SKM-1 (cell line): ENCODE data around the gene SYCE3.

ENCODE experiments used
- DNase-seq: peaks from one replicate; lab custom pipeline; 2025; ENCODE audit not compliant: unreplicated experiment; lab: John Stamatoyannopoulos, UW

The SYCE3 gene

DNA sequence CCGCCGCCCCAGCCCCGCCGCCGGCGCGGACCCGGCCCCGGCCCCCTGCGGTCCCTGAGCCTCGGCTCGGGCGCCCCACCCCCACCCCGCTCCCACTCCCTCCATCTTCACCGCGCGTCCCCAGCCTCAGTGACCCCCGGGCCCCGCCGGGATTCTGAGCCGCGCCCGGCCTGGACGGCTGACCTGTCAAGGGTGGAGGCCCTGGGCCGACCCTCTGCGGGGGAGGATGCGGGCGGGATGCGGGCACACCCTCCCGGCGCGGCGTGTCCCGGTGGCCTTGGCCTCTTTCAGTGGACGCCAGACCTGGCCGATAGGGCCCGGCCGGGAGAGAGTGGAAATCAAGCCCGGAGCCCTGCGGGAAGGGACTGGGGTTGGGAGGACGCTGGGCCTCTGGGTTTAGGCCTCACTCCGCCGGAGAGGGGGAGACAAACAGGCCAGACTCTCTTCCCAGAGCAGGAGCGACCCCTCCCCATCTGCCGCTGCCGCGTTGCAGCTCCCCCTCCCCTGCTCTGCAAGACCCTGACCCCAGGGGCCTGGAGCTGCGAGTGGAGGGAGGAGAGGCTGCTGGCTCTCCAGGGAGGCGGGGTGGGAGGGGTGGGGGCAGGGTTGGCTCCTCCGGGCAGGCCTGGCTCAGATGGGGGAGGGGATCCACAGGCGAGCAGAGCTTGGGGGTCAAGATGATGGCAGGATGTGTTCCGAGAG lies 38.4 kb upstream of the SYCE3 start:
- DNase-seq = no peak

DNA sequence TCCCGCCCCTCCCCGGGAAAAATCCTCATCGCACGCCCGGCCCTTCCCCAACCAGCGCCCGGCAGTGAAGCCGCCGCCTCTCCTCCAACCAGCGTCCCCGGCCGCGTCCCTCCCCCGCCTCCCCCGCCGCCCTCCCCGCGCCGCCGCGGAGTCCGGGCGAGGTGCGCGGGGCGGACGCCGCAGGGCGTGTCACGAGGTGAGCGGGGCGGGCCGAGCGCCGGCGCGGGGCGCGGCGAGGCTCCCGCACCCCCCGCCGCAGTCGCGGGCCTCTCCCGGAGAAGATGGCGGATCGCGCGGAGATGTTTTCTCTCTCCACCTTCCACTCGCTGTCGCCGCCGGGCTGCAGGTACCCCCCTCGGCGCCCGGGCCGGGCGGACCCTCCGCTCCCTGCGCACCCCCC lies 37.8 kb upstream of the SYCE3 start, which contains the start of gene MAPK8IP2:
TSS of gene MAPK8IP2 (plus strand) at position 256 of the 400 bp plus-strand sequence. CDS start at position 282, 26 bp downstream.
- no peak for DNase-seq

DNA sequence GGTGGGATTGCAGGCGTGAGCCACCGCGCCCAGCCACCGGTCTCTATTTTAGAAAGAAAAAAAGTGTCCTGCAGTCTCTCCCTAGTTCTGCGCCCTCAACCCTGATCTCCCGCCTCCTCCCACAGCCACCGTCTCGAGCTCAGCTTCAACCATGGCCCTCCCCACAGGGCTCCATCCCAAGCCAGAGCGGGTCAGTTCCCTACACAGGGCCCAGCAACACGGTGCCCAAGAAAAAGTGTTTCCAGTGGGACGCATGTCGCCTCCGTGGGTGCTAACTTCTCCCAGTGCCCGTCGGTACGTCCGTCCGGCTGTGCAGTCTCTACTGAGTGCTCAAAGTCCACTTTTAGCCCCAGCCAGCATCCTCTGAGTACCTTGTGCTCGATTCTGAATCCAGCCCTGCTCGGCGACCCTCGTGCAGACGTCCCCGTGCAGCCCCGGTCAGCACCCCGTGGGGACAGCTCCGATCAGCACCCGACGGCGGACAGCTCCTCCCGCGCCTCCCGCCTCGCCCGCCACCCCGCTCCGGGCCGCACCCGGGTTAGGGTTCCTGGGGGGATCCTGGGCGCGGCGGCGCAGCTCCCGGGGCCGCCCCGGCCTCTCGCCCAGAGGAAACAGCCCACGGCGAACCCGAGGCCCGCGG lies 37.2 kb upstream of the SYCE3 start:
- no peak for DNase-seq

DNA sequence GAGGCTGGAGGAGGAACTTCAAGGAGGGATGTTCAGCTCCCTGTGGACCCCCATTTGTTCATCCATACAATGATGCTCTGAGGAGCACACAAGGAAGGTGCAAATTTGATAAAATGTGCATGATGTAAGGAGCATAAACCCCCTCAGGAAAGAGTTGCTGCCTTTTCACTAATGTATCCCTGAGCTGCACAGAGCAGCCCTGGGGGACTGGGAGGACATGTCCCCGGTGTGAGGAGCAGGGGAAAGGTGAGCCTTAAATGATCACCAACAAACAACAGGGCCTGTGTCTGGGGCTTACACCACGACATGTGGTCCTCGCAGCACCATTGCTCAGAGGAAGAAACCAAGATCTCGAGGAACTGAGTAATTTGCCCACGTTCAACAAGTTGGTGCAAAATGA lies 34.4 kb upstream of the SYCE3 start:
- no peak for DNase-seq

DNA sequence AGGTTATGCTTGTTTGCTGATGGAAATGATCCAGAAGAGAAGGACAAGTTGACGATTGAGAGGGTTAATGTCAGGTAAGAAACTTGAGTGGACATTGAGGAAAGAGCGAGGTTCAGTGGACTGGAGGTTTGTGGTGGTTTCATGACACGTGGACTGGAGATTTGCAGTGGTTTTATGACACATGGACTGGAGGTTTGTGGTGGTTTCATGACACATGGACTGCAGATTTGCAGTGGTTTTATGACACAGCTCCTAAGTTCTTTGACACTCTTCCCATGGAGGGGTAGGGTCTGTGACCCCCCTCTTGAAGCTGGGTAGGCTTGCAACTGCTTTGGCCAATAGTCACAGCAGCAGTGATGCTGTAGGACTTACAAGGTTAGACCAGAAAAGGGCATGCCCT lies 32.5 kb upstream of the SYCE3 start:
- no peak for DNase-seq

DNA sequence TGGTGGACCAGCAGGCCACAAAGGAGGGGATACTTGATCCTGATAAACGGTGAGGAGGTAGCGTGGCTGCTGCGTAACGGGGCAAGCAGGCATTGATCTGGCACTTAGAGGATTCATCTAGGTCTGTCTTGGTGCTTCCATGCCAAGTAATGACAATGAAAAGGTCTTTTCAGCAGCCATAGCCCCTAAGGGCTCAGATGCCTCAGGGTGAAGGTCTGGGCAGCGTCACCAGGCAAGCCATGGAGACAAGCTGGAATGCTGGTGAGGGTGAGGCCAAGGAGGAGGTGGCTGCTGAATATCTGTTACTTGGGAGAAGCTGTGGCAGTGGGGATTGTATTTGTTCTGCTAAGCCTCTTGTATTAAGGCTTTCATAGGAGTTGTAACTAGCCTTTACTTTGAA lies 24.7 kb upstream of the SYCE3 start:
- no peak for DNase-seq

DNA sequence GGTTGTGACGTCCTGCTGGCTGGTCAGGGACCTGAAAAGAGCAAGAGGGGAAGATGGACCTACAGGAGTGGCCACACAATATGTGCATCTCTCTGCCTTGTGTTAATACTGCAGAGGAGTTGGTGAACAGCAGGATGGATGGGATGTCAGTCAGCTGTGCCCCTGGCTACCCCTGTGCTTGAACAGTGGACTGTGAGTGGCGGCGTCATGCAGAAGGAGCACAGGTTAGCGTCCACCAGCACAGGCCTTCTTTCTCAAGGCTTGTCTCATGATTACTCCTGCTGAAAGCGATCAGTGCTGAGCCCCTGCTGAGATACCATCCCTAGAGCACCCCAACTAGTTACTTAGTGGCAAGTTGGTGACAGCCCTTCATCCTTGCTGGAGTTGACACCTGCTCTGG lies 23.7 kb upstream of the SYCE3 start:
- DNase-seq = no peak

DNA sequence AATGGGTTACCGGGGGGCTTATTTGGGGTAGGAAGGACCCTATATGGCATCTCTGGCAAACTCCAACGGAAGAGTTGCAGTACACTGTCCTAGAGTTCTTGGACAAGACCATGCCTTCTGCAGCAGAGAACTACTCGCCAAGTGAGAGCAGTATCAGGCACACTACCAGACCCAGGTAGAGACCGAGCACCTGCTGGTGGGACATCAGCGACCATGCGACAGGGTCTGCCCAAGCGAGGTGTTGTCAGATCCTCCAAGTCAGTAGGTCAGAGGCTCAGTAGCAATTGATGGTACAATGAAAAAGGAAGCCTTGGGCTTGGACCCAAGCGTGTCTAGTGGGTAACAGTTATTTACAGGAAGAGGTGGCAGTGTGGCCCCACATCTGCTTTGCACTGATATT lies 23.1 kb upstream of the SYCE3 start:
- no peak for DNase-seq

DNA sequence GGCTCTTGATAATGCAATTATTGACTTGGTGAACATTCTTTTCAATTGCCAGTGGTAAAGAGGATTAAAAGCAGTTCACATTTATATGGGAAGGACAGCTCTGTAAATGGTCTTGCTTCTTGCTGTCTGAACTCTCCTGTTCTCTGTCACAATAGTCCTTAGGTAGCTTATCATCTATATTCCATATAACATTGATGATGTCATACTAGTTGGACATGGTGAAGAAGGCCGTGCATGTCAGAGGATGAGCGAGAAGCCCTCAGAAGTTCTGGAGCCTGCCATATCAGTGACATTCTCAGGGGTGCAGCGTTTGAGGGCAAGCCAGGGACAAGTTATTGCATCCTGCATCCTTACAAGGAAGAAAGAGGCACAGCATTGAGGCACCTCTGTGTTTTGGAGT lies 22.5 kb upstream of the SYCE3 start:
- no peak for DNase-seq

DNA sequence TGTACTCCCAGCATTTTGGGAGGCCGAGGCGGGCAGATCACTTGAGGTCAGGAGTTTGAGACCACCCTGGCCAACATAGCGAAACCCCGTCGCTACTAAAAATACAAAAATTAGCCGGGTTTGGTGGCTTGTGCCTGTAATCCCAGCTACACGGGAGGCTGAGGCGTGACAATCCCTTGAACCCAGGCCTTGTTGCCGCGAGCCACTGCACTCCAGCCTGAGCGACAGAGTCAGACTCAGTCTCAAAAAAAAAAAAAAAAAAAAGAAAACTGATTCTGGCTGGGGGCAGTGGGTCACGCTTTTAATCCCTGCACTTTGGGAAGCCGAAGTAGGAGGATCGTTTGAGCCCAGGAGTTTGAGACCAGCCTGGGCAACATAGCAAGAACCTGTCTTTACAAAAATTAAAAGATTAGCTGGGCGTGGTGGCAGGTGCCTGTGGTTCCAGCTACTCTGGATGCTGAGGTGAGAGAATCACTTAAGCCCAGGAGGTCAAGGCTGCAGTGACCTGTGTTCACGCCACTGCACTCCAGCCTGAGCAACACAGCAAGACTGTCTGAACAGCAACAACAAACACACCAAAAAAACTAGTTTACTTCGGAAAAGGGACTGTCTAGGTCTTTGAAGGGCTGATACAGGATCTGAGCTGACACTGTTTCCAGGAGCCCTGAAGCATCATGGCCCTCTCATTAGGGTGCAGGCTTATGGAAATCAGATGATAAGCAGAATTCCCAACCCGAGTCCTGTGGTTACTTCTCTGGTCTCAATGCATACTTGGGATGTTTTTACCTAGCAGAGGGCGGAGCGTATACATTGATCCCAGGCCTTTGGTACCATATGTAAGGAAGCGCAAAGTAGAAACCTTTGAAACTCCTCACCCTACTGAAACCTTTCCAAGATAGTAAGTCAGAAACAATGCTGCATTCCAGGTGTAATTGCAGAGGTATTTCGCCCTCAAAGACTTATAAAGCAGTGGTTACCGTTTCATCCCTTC lies 21.7 kb upstream of the SYCE3 start:
- no peak for DNase-seq

DNA sequence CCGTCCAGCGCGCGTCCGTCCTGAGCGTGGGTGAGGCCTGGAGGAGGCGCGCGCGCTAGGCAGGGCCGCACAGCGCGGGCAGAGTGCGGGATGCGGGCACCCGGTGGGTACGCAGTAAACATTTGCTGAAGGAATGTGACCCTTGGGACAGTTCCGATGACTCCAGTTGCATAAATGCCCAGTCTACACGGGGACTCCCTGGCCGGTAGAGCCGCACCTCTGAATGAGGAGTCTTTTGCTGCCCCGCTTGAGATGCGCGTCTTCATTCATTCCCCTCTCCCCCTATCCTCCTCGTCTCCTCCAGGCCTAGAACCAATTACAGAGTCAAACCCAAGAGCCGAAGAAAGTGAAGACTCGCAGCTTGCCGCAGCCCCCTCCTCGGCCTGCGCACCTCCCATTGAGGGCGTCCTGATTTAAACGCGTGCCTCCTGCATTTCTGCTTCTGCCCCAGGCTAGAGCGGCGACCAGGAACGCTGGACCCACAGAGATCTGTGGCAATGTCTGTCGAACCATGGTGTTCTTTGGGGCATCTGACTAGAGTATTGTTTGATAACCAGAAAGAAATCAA lies 20.7 kb upstream of the SYCE3 start:
- no peak for DNase-seq

DNA sequence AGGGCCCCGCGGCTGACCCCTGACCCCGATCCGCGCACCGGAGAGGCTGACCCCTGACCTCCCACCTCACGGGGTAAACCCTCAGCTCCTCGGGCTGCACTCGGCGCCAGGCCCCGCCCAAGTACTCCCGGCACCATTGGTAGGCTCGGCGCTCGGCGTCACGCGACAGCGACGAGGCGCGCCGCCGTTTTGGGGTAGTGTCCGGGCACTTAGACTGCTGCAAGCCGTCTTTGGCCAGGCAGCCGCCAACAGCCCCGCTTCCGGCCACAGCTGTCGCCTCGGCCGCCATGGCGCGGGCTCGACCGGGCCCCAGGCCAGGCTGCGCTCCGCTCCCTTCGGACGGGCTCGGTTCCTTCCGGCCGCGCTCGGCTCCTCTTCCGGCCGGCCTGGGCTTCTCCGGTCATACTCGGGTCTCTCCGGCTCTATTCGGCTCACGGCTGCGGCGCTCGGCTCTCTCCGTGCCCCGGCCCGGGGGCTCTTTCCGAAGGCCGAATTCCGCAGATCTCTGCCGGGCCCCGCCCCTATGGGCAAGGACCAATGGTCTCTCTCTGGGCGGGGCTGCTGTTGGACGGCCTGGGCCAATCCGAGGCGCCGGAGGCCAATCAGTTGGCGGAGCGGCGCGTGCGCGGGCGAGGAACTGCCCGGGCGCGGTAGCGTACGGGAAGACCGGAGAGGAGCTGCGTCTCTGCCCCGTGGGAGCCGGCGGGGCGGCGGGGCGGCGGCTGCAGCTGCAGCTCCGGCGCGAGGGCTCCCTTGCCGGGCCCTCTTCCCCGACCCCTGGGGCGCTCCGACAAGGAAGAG lies 20.0 kb upstream of the SYCE3 start, which contains the start of gene CHKB:
TSS of gene CHKB (minus strand) at position 357 of the 801 bp plus-strand sequence. CDS start at position 289, 68 bp downstream.
- peak; percentile 96 for DNase-seq

DNA sequence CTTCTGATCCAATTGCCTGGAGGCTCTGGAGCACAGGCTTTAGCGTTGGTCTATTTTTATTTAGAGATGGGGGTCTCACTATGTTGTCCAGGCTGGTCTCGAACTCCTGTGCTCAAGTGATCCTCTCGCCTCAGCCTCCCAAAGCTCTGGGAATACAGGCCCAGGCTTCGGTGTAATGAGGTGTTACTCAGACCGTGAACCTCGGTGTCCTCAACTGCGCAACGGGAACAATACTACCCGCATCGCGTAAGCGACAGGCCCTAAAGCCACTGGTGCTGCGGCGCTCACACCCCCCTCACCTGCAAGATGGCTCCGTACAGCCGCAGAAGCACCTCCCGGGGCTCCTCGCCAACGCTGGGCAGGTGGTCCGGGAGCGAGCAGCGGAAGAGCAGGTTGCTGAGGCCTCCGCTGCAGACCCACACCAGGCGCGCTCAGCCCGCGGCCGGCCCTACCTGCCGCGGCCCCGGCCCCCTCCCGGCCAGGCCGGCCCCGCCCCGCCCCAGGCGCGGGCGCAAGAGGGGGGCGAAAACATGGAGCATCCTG lies 19.3 kb upstream of the SYCE3 start:
- DNase-seq = no peak

DNA sequence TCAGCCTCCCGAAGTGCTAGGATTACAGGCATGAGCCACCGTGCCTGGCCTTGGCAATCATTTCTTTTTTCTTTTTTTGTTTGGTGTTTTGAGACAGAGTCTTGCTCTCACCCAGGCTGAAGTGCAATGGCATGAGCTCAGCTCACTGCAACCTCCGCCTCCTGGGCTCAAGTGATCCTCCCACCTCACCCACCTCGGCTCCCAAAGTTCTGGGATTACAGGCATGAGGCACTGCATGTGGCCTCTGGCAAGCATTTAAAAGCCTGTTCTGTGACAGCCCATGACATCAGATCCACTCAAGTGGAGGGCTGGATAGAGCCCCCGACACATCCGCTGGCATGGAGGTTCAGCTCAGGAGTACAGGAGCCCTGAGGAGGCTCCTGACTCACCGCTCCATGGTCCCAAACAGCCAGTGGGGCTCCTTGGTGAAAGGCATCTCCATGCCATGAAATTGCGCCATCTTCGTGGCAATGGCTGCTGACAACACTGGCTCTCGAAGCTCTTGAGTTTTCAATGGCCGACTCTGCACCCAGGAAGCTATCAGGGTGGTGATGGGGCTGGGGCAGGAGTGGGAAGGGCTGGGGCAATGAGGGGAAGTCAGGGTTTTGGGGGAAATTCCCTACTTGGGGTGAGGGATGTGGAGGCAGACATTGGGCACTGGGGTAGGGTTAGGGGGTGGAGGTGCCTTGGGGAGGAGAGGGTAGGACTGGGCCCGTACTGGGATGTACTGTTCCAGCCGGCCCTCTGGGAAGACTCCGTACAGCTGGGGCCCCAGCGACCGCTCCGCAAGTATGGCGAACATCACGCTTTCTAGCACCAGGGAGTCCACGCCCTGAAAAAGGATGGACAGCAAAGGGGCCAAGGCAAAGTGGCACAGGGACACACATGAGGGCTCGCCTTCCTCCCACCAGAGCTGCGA lies 18.6 kb upstream of the SYCE3 start:
- DNase-seq = no peak

DNA sequence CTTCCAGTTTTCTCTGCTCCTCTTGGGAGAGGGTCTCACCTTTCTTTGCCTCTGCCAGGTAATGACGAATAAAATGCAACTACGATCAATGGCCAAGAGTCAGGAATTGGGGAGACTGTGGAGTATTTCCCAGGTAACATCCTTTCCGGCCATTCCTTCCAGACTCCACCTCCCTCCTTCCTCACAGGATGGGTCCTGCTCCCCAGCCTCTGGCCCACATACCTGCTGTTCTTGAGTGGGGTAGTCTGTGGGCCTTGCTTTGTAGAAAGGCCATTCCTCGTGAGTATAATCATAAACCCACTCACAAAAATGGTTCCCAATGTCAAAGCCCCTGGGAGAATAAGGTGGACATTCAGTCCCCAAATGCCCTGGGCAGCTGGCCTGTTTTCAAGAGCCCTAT lies 17.0 kb upstream of the SYCE3 start:
- no peak for DNase-seq

DNA sequence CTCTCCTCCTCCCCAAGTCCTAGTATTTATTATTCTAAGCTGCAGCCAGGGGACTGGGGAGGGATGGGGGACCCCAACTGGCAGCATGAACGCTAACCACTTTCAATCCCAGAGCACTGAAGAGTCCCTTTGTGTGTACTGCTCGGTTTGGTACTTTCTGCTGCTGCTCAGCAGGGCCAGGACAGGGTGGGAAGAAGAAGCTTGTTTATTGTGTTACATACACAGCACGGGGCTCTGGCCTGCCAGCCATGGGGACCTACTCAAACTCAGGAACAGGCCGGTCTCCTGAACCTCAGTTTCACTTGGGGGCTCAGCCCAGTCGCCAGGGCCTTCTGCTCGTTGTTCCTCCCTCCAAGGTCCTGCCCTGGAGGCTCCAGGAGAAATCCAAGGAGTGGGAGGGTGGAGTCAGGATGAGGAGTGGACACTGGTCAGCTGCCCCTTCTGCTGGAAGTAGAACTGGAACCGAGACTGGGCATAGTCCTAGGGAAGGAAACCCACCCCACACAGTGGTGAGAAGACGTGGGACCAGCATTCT lies 16.1 kb upstream of the SYCE3 start:
- no peak for DNase-seq

DNA sequence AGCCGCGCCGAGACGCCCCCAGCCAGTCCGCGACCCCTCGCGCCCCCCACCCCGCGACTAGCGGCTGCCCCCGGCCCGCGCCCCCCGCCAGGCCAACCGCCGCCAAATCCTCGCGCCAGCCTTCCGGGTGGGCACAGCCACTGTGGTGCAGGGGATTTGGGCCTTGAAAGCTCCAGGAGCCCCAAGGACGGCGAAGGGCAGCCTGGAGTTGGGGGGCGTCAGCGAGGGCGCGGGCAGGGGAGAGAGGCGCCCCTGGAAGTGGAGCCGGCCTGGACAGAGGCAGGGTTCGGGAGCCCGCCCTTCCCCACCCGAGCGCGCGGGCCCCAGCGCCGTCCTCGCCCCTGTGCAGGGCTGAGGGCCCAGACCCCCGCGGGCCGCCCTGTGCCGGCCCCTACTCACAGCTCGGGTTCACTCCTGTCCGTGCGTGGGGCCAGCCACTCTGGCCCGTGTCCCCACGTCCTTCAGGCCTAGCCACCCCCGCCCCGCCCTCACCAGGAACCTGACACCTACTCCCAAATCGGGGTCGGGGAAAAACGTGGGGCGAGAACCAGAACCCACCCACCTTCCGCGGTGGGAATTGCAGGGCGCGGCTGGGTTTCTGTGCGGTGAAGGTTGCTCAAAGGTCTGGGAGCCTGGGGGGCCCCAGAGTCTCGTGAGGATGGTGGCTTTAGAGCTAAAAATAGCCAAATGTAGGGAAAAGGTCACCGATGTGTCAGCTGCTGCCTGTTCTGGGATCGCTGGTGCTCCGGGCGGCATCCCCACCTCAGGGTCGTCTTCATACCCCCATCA lies 15.5 kb upstream of the SYCE3 start, which contains the start of gene CPT1B:
TSS of gene CPT1B (minus strand) at position 441 of the 789 bp plus-strand sequence. CDS start 512 bp downstream, outside the sequence.
- no peak for DNase-seq

DNA sequence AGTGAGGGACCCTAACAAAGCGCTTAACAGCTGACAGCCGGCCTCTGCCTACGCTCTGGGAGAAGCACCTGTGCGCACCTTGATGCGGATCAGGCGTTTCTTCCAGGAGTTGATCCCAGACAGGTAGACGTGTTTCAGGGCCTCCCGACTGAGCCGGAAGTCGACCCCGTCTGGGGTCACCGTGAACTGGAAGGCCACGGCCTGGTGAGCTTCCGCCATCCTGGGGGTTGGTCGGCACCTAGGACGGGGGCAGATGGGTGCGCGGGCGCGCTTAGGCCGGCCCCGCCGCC lies 14.9 kb upstream of the SYCE3 start:
- DNase-seq = no peak
